ENCODE data around the gene CXCL16. TPM values are rescaled to one million over a fixed set of nuclear protein-coding genes. Genes with fewer than 3 reads are reported as not detected.
A peak's percentile ranks its signal among the peaks of the same experiment; 100 is the strongest.

Gene CXCL16
- total and polyA plus RNA-seq, 10 of the 15 experiments (the other 5 are each of a cell fraction or from before 2014, with no cell fraction given) = 0.15 to 2.2 (median 0.65) TPM

GRCh38 chr17:4738136-4739121, 1.3 kb downstream of the CXCL16 start:
- intact Hi-C loops (cut with micrococcal nuclease; ENCODE audit: unreplicated experiment) (loop anchor here (10.0 kb wide), 1 partner anchor 46 kb away; the partner anchor contains the start of genes GLTPD2 and VMO1), in situ Hi-C loops (cut with MboI) (no loop called here)
- Histone ChIP-seq H3K9ac (ENCODE audit: control insufficient read depth, insufficient read depth, low read length) (no peak overlapping the region), H3K9me3 (replicated peaks; ENCODE audit: control insufficient read depth, insufficient read depth, low read length) (no peaks in the 10 kb centered on the region), H3K4me2 (ENCODE audit: control insufficient read depth, insufficient read depth) (peak overlapping the region; percentile 95), H3K27me3 (replicated peaks in 1 of 2; ENCODE audit: control insufficient read depth in 2 of 2, insufficient read depth in 2 of 2, low read length in 1 of 2) (peaks cover 10 to 15% of the 10 kb centered on the region in 2 experiments), H2AFZ (ENCODE audit: control insufficient read depth, low read depth, low read length) (no peak overlapping the region), H3K27ac (ENCODE audit: control insufficient read depth, insufficient read depth) (no peak overlapping the region), H3K36me3 (ENCODE audit: control insufficient read depth in 2 of 2, insufficient read depth in 2 of 2, low read length in 1 of 2) (no peaks in the 10 kb centered on the region), H3K4me3 (peak overlapping the region; percentile 72), H4K20me1 (ENCODE audit: control insufficient read depth, insufficient read depth) (no peaks in the 10 kb centered on the region), H3K79me2 (ENCODE audit: control insufficient read depth, insufficient read depth, low read length) (no peaks in the 10 kb centered on the region), H3K4me1 (ENCODE audit: control insufficient read depth, insufficient read depth, low read length) (peaks cover 8% of the 10 kb centered on the region)
- ChIA-PET CTCF (interaction anchor here (0.6 to 1.1 kb wide), 3 partner anchors 46 to 319 kb away, joined by 3 to 4 read pairs (median 3); partner anchors contain the start of gene CHRNE), SMC1A (ENCODE audit: uncharacterized antibody, unreplicated experiment) (interaction anchor here (1.0 to 1.1 kb wide), 2 partner anchors 10 to 18 kb away, joined by 3 read pairs; no protein-coding TSS in a partner anchor), POLR2A (no interaction called here), RAD21 (ENCODE audit: unreplicated experiment) (no interaction called here)
- ATAC-seq (peak; percentile 11; the same call in 2 of the 3 replicates), FAIRE-seq (no peak), DNase-seq (ENCODE audit: low read depth, low spot score) (no peak)
- WGBS (ENCODE audit: insufficient coverage, insufficient replicate concordance, low lambda C conversion rate, missing lambda C conversion rate) = 8% methylated on average over 39 of the region's 41 CpGs
- BruUV-seq (replicated peaks) = no TSS peak
- no peak for TF ChIP-seq RAD21 (IDR thresholded peaks at IDR 0.05; ENCODE audit: insufficient read depth, low read depth, low read length)
- TF ChIP-seq HSF1 (IDR thresholded peaks at IDR 0.05; ENCODE audit: low read depth, low read length) = no peak
- no peak for TF ChIP-seq CREB1 (IDR thresholded peaks at IDR 0.05; ENCODE audit: low read depth)
- no peak for TF ChIP-seq WRNIP1 (IDR thresholded peaks at IDR 0.05; ENCODE audit: borderline replicate concordance, low read depth, low read length)
- no peak for TF ChIP-seq CUX1 (IDR thresholded peaks at IDR 0.05; ENCODE audit: insufficient replicate concordance, low read depth, low read length)
- no peak for TF ChIP-seq MYC (IDR thresholded peaks at IDR 0.05; ENCODE audit: insufficient read depth, insufficient read length, insufficient replicate concordance, low read length, severe bottlenecking)
- TF ChIP-seq PAX5 (IDR thresholded peaks at IDR 0.05; ENCODE audit: borderline replicate concordance, low read depth, low read length) = no peak
- no peak for TF ChIP-seq TAF1 (IDR thresholded peaks at IDR 0.05; ENCODE audit: borderline replicate concordance, low read depth, low read length)
- TF ChIP-seq CHD2 (IDR thresholded peaks at IDR 0.05; ENCODE audit: borderline replicate concordance, low read depth, low read length) = no peak
- no peak for TF ChIP-seq ATF3 (IDR thresholded peaks at IDR 0.05; ENCODE audit: borderline replicate concordance, extremely low read depth, low read depth, low read length)
- TF ChIP-seq RAD51 (IDR thresholded peaks at IDR 0.05) = no peak
- no peak for TF ChIP-seq TCF7 (IDR thresholded peaks at IDR 0.05; ENCODE audit: borderline replicate concordance)

Data from GM12878 (cell line).